Stimulated activated effector memory CD8-positive, alpha-beta T cell treated with anti-CD3 and anti-CD28 coated beads, Interleukin-12 subunit alpha, Interleukin-12 subunit beta, amount 100 ng/mL, for 72 hours (primary cell): ENCODE results near the gene PRTFDC1.

Source experiments
- ATAC-seq: fragments of 150-1000 bp; cut with Tn5 transposase; 2 replicates; pipeline ENCODE4 v1.10.0; 2021
- DNase-seq, 2 donors: peaks; one replicate each; pipeline ENCODE4 v3.0.0; 2021 to 2022; ENCODE audit warnings: low spot score in 2 of 2
- H3K27ac Mint-ChIP-seq: one replicate; pipeline ENCODE4 v1.8.0; 2022; ENCODE audit warnings: mild to moderate bottlenecking, mixed read lengths
- H3K36me3 Mint-ChIP-seq: one replicate; pipeline ENCODE4 v1.8.0; 2022; ENCODE audit warnings: mild to moderate bottlenecking, mixed read lengths
- H3K4me1 Mint-ChIP-seq: one replicate; pipeline ENCODE4 v1.8.0; 2022; ENCODE audit warnings: mixed read lengths
- H3K4me3 Mint-ChIP-seq: one replicate; pipeline ENCODE4 v1.8.0; 2022; ENCODE audit warnings: mild to moderate bottlenecking, mixed read lengths
- H3K9me3 Mint-ChIP-seq: one replicate; pipeline ENCODE4 v1.8.0; 2022; ENCODE audit warnings: mixed read lengths

PRTFDC1 gene

GRCh38 chr10:24806262-24806661 is 146.1 kb downstream of the PRTFDC1 start:
- ATAC-seq (no peak), DNase-seq (no peak)
- H3K4me3 Mint-ChIP-seq: no peak overlapping the region
- no peaks in the 10 kb centered on the region for H3K36me3 Mint-ChIP-seq
- no peaks in the 10 kb centered on the region for H3K4me1 Mint-ChIP-seq
- H3K27ac Mint-ChIP-seq: no peak overlapping the region
- no peaks in the 10 kb centered on the region for H3K9me3 Mint-ChIP-seq

- DNase-seq (no peak), ATAC-seq (no peak)
- Mint-ChIP-seq H3K36me3 (no peaks in the 10 kb centered on the region), H3K27ac (no peak overlapping the region), H3K9me3 (no peaks in the 10 kb centered on the region), H3K4me1 (no peaks in the 10 kb centered on the region), H3K4me3 (no peak overlapping the region)
Observed at GRCh38 chr10:24804956-24805355, 147.4 kb downstream of the PRTFDC1 start.

- DNase-seq: no peak
- Mint-ChIP-seq H3K36me3 (no peaks in the 10 kb centered on the region), H3K4me1 (no peaks in the 10 kb centered on the region), H3K9me3 (no peaks in the 10 kb centered on the region), H3K4me3 (no peak overlapping the region), H3K27ac (no peak overlapping the region)
- ATAC-seq: no peak
Observed at GRCh38 chr10:24804392-24804791, 148.0 kb downstream of the PRTFDC1 start.

- H3K4me1 Mint-ChIP-seq: no peaks in the 10 kb centered on the region
- H3K9me3 Mint-ChIP-seq: no peaks in the 10 kb centered on the region
- H3K27ac Mint-ChIP-seq: no peak overlapping the region
- no peaks in the 10 kb centered on the region for H3K36me3 Mint-ChIP-seq
- H3K4me3 Mint-ChIP-seq: no peak overlapping the region
- DNase-seq (no peak), ATAC-seq (no peak)
Observed at GRCh38 chr10:24802378-24802777, 150.0 kb downstream of the PRTFDC1 start.

- no peak for ATAC-seq
- Mint-ChIP-seq H3K36me3 (no peaks in the 10 kb centered on the region), H3K4me1 (no peaks in the 10 kb centered on the region), H3K4me3 (no peak overlapping the region), H3K9me3 (no peaks in the 10 kb centered on the region), H3K27ac (no peak overlapping the region)
- DNase-seq: no peak
Observed at GRCh38 chr10:24800861-24801260, 151.5 kb downstream of the PRTFDC1 start.
